GM23338 (cell line): ENCODE measurements around the gene SLC9A9. TPM values are rescaled to one million over a fixed set of nuclear protein-coding genes. Genes with fewer than 3 reads are reported as not detected.

Source experiments
- ATAC-seq: fragments of 200-7000 bp; cut with Tn5 transposase; 3 replicates; pipeline ENCODE4 v1.9.1; 2020
- DNase-seq: peaks from one replicate; pipeline ENCODE4 v3.0.0-alpha.2; 2015; ENCODE audit warnings: low spot score
- H2AFZ ChIP-seq: fragments of 200-600 bp; sonication (generic); 2 replicates; pipeline ENCODE4 v1.8.0; 2016; ENCODE audit warnings: antibody characterized with exemption, mild to moderate bottlenecking, moderate library complexity
- H3F3A ChIP-seq: fragments of 200-600 bp; sonication (generic); replicated peaks from 2 replicates; pipeline ENCODE4 v1.8.0; 2017; ENCODE audit warnings: antibody characterized with exemption, mixed run types, low read depth
- H3K27ac ChIP-seq: fragments of 200-600 bp; sonication (generic); 2 replicates; pipeline ENCODE4 v1.6.1; 2016; ENCODE audit warnings: low read depth
- H3K27me3 ChIP-seq: fragments of 200-600 bp; sonication (generic); 2 replicates; pipeline ENCODE4 v1.8.0; 2016; ENCODE audit warnings: mild to moderate bottlenecking, mixed run types, moderate library complexity; ENCODE audit not compliant: insufficient read depth
- H3K36me3 ChIP-seq: fragments of 200-600 bp; sonication (generic); 2 replicates; pipeline ENCODE4 v1.8.0; 2016; ENCODE audit warnings: mild to moderate bottlenecking; ENCODE audit not compliant: insufficient read depth
- H3K4me1 ChIP-seq: fragments of 200-600 bp; sonication (generic); 2 replicates; pipeline ENCODE4 v1.8.0; 2016; ENCODE audit warnings: mild to moderate bottlenecking, moderate library complexity; ENCODE audit not compliant: insufficient read depth
- H3K4me2 ChIP-seq: fragments of 200-600 bp; sonication (generic); 2 replicates; pipeline ENCODE4 v1.7.1; 2017; ENCODE audit warnings: mixed run types
- H3K4me3 ChIP-seq: fragments of 200-600 bp; sonication (generic); 2 replicates; pipeline ENCODE4 v1.6.1; 2016; ENCODE audit warnings: mixed run types
- H3K79me2 ChIP-seq: fragments of 200-600 bp; sonication (generic); replicated peaks from 2 replicates; pipeline ENCODE4 v1.8.0; 2017; ENCODE audit warnings: mild to moderate bottlenecking; ENCODE audit not compliant: insufficient read depth
- H3K9me2 ChIP-seq: fragments of 200-600 bp; sonication (generic); 2 replicates; pipeline ENCODE4 v1.8.0; 2017; ENCODE audit not compliant: insufficient read depth
- H4K20me1 ChIP-seq: fragments of 200-600 bp; sonication (generic); replicated peaks from 2 replicates; pipeline ENCODE4 v1.8.0; 2017; ENCODE audit warnings: mild to moderate bottlenecking; ENCODE audit not compliant: insufficient read depth
- H3K27ac Mint-ChIP-seq: 2 replicates; pipeline ENCODE4 v1.8.0; 2020; ENCODE audit warnings: inconsistent platforms, mild to moderate bottlenecking, moderate library complexity, mixed read lengths
- H3K27me3 Mint-ChIP-seq: 3 replicates; pipeline ENCODE4 v1.8.0; 2022; ENCODE audit warnings: low read depth, mild to moderate bottlenecking, moderate library complexity, mixed read lengths, inconsistent platforms; ENCODE audit not compliant: insufficient read depth, poor library complexity
- H3K36me3 Mint-ChIP-seq: 3 replicates; pipeline ENCODE4 v1.8.0; 2021; ENCODE audit warnings: low read depth, mild to moderate bottlenecking, inconsistent platforms, moderate library complexity, mixed read lengths
- H3K4me1 Mint-ChIP-seq: 3 replicates; pipeline ENCODE4 v1.8.0; 2020; ENCODE audit warnings: mild to moderate bottlenecking, inconsistent platforms, mixed read lengths
- H3K4me3 Mint-ChIP-seq: 3 replicates; pipeline ENCODE4 v1.8.0; 2021; ENCODE audit warnings: moderate library complexity, mild to moderate bottlenecking, inconsistent platforms, mixed read lengths
- H3K9me3 Mint-ChIP-seq: 3 replicates; pipeline ENCODE4 v1.8.0; 2020; ENCODE audit warnings: moderate library complexity, mild to moderate bottlenecking, inconsistent platforms, mixed read lengths
- CREB1 ChIP-seq: fragments of 250-450 bp; sonication (Bioruptor Pico); IDR thresholded peaks from 2 replicates; pipeline ENCODE4 v1.5.0; 2020; ENCODE audit warnings: low read depth, mild to moderate bottlenecking, moderate library complexity
- CTCF ChIP-seq, 2 experiments: fragments of 200-600 bp in 1 of 2; sonication (generic) in 1 of 2; conservative IDR thresholded peaks; 2 replicates each; pipeline versions ENCODE4 v1.5.1 to v1.6.1; 2016 to 2017; ENCODE audit warnings: antibody characterized with exemption in 2 of 2, low read depth in 2 of 2, mild to moderate bottlenecking in 2 of 2, moderate library complexity in 1 of 2
- ETS1 ChIP-seq: IDR thresholded peaks from 2 replicates; pipeline ENCODE4 v1.6.1; 2016; ENCODE audit warnings: antibody characterized with exemption
- EZH2 ChIP-seq: fragments of 200-600 bp; sonication (generic); IDR thresholded peaks from one replicate; pipeline ENCODE4 v1.8.0; 2017; ENCODE audit warnings: antibody characterized with exemption, mild to moderate bottlenecking, low read depth; ENCODE audit not compliant: unreplicated experiment
- EZH2phosphoT487 ChIP-seq: fragments of 200-600 bp; sonication (generic); IDR thresholded peaks from one replicate; pipeline ENCODE4 v1.8.1; 2018; ENCODE audit warnings: antibody characterized with exemption; ENCODE audit not compliant: unreplicated experiment
- JUNB ChIP-seq: IDR thresholded peaks from one replicate; pipeline ENCODE4 v1.6.1; 2016; ENCODE audit warnings: antibody characterized with exemption; ENCODE audit not compliant: unreplicated experiment
- NANOG ChIP-seq: IDR thresholded peaks from 2 replicates; pipeline ENCODE4 v1.6.1; 2016; ENCODE audit warnings: antibody characterized with exemption, borderline replicate concordance
- POLR2AphosphoS5 ChIP-seq: IDR thresholded peaks from 2 replicates; pipeline ENCODE4 v1.6.1; 2016; ENCODE audit warnings: antibody characterized with exemption, low read depth
- REST ChIP-seq: IDR thresholded peaks from one replicate; pipeline ENCODE4 v1.6.1; 2018; ENCODE audit warnings: antibody characterized with exemption; ENCODE audit not compliant: unreplicated experiment
- STAT1 ChIP-seq: IDR thresholded peaks from one replicate; pipeline ENCODE4 v1.6.1; 2016; ENCODE audit warnings: antibody characterized with exemption; ENCODE audit not compliant: unreplicated experiment
- ZNF114 ChIP-seq: fragments of 250-450 bp; sonication (Bioruptor Pico); IDR thresholded peaks from 2 replicates; pipeline ENCODE4 v1.5.0; 2020; ENCODE audit warnings: mild to moderate bottlenecking, moderate library complexity
- ZNF331 ChIP-seq: fragments of 250-450 bp; sonication (Bioruptor Pico); IDR thresholded peaks from 2 replicates; pipeline ENCODE4 v1.5.0; 2020; ENCODE audit warnings: low read depth, mild to moderate bottlenecking, moderate library complexity
- polyA plus RNA-seq: library from polyadenylated mRNA; unstranded; fragments of >200 nt; fragmentation: Nextera tagmentation; extraction: Ambion mirVana; gene quantifications from 2 replicates; pipeline ENCODE4 v1.2.1, GENCODE V29; 2016
- total RNA-seq: library from RNA; depleted of rRNA; stranded (reverse); fragments of >200 nt; shearing (Covaris generic); gene quantifications from 2 replicates; pipeline ENCODE4 v1.2.3, GENCODE V29; 2014
- TF ChIP-seq, protein P1 (sequence below): fragments of 250-450 bp; sonication (Bioruptor Pico); IDR thresholded peaks from 2 replicates; pipeline ENCODE4 v1.5.0; 2020; ENCODE audit warnings: mild to moderate bottlenecking, moderate library complexity

Gene SLC9A9
- total and polyA plus RNA-seq, 2 experiments from 2014 or later = 1.3 to 1.6 TPM

- DNase-seq (no peak), ATAC-seq (no peak)
- H3K79me2 ChIP-seq = no peaks in the 10 kb centered on the region
- TF ChIP-seq CREB1 (CRISPR knock-in tag) (no peak), STAT1 (no peak), ZNF114 (CRISPR knock-in tag) (no peak), EZH2phosphoT487 (no peak), CTCF (conservative IDR thresholded peaks at IDR 0.05; ENCODE audit: low read depth in 2 of 2) (no peak), EZH2 (no peak), NANOG (no peak), JUNB (no peak), ETS1 (no peak), ZNF331 (CRISPR knock-in tag) (no peak), POLR2AphosphoS5 (no peak), REST (no peak)
- TF ChIP-seq, protein P1, sequence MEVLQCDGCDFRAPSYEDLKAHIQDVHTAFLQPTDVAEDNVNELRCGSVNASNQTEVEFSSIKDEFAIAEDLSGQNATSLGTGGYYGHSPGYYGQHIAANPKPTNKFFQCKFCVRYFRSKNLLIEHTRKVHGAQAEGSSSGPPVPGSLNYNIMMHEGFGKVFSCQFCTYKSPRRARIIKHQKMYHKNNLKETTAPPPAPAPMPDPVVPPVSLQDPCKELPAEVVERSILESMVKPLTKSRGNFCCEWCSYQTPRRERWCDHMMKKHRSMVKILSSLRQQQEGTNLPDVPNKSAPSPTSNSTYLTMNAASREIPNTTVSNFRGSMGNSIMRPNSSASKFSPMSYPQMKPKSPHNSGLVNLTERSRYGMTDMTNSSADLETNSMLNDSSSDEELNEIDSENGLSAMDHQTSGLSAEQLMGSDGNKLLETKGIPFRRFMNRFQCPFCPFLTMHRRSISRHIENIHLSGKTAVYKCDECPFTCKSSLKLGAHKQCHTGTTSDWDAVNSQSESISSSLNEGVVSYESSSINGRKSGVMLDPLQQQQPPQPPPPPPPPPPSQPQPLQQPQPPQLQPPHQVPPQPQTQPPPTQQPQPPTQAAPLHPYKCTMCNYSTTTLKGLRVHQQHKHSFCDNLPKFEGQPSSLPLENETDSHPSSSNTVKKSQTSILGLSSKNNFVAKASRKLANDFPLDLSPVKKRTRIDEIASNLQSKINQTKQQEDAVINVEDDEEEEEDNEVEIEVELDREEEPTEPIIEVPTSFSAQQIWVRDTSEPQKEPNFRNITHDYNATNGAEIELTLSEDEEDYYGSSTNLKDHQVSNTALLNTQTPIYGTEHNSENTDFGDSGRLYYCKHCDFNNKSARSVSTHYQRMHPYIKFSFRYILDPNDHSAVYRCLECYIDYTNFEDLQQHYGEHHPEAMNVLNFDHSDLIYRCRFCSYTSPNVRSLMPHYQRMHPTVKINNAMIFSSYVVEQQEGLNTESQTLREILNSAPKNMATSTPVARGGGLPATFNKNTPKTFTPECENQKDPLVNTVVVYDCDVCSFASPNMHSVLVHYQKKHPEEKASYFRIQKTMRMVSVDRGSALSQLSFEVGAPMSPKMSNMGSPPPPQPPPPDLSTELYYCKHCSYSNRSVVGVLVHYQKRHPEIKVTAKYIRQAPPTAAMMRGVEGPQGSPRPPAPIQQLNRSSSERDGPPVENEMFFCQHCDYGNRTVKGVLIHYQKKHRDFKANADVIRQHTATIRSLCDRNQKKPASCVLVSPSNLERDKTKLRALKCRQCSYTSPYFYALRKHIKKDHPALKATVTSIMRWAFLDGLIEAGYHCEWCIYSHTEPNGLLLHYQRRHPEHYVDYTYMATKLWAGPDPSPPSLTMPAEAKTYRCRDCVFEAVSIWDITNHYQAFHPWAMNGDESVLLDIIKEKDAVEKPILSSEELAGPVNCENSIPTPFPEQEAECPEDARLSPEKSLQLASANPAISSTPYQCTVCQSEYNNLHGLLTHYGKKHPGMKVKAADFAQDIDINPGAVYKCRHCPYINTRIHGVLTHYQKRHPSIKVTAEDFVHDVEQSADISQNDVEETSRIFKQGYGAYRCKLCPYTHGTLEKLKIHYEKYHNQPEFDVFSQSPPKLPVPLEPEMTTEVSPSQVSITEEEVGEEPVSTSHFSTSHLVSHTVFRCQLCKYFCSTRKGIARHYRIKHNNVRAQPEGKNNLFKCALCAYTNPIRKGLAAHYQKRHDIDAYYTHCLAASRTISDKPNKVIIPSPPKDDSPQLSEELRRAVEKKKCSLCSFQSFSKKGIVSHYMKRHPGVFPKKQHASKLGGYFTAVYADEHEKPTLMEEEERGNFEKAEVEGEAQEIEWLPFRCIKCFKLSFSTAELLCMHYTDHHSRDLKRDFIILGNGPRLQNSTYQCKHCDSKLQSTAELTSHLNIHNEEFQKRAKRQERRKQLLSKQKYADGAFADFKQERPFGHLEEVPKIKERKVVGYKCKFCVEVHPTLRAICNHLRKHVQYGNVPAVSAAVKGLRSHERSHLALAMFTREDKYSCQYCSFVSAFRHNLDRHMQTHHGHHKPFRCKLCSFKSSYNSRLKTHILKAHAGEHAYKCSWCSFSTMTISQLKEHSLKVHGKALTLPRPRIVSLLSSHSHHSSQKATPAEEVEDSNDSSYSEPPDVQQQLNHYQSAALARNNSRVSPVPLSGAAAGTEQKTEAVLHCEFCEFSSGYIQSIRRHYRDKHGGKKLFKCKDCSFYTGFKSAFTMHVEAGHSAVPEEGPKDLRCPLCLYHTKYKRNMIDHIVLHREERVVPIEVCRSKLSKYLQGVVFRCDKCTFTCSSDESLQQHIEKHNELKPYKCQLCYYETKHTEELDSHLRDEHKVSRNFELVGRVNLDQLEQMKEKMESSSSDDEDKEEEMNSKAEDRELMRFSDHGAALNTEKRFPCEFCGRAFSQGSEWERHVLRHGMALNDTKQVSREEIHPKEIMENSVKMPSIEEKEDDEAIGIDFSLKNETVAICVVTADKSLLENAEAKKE = no peak
- H3K36me3 ChIP-seq = no peaks in the 10 kb centered on the region; the same call in 1 of the 2 replicates
- Mint-ChIP-seq H3K4me1 (peaks cover 10% of the 10 kb centered on the region), H3K27me3 (no peaks in the 10 kb centered on the region), H3K36me3 (no peaks in the 10 kb centered on the region; the same call in 2 of the 3 replicates), H3K9me3 (peaks cover 11% of the 10 kb centered on the region), H3K27ac (no peak overlapping the region), H3K4me3 (no peak overlapping the region)
- H4K20me1 ChIP-seq = no peaks in the 10 kb centered on the region
- H3K9me2 ChIP-seq = peaks cover 5% of the 10 kb centered on the region; the same call in 1 of the 2 replicates
- H3K27me3 ChIP-seq = no peaks in the 10 kb centered on the region
- peaks cover 8% of the 10 kb centered on the region for H3K4me1 ChIP-seq
- no peak overlapping the region for H3K27ac ChIP-seq
- H3F3A ChIP-seq = no peaks in the 10 kb centered on the region
- no peak overlapping the region for H3K4me3 ChIP-seq
- H2AFZ ChIP-seq = no peak overlapping the region
- no peak overlapping the region for H3K4me2 ChIP-seq
These were observed 458.9 kb downstream of the SLC9A9 start for GRCh38 chr3:143389388-143389787.
